Trophoblast cell (in vitro differentiated cells and primary cell): ENCODE data around the gene RNASE7.
A peak's percentile ranks its signal among the peaks of the same experiment; 100 is the strongest.

ENCODE experiments used
- DNase-seq, 2 donors: peaks; one replicate each; pipeline ENCODE4 v3.0.0-alpha.2; 2016
- H2AFZ ChIP-seq: 2 replicates; pipeline ENCODE4 v1.6.1; 2013; ENCODE audit warnings: low read length, moderate library complexity, mild to moderate bottlenecking; ENCODE audit not compliant: insufficient read depth, poor library complexity
- H2AK5ac ChIP-seq: 2 replicates; pipeline ENCODE4 v1.6.1; 2013; ENCODE audit warnings: mild to moderate bottlenecking, low read length
- H2BK120ac ChIP-seq: 2 replicates; pipeline ENCODE4 v1.6.1; 2013; ENCODE audit warnings: low read length, mild to moderate bottlenecking, moderate library complexity; ENCODE audit not compliant: insufficient read depth, poor library complexity
- H2BK12ac ChIP-seq: 2 replicates; pipeline ENCODE4 v1.6.1; 2013; ENCODE audit warnings: mild to moderate bottlenecking, low read length, moderate library complexity
- H2BK5ac ChIP-seq: 2 replicates; pipeline ENCODE4 v1.6.1; 2013; ENCODE audit warnings: low read length, low read depth, moderate library complexity, mild to moderate bottlenecking; ENCODE audit not compliant: poor library complexity
- H3K14ac ChIP-seq: 2 replicates; pipeline ENCODE4 v1.6.1; 2013; ENCODE audit warnings: mild to moderate bottlenecking, low read length
- H3K18ac ChIP-seq: 2 replicates; pipeline ENCODE4 v1.6.1; 2013; ENCODE audit warnings: mild to moderate bottlenecking, low read length
- H3K23ac ChIP-seq: 2 replicates; pipeline ENCODE4 v1.6.1; 2013; ENCODE audit warnings: low read length
- H3K27ac ChIP-seq: 2 replicates; pipeline ENCODE4 v1.5.1; 2013; ENCODE audit warnings: low read depth, mild to moderate bottlenecking, inconsistent platforms, low read length, moderate library complexity
- H3K27me3 ChIP-seq: 2 replicates; pipeline ENCODE4 v1.6.1; 2013; ENCODE audit warnings: inconsistent platforms, mild to moderate bottlenecking, low read length, moderate library complexity; ENCODE audit not compliant: insufficient read depth
- H3K36me3 ChIP-seq, 2 experiments: 1 replicate in 1 of 2; 2 replicates in 1 of 2; pipeline ENCODE4 v1.6.1; 2013; ENCODE audit warnings: low read length in 2 of 2, mild to moderate bottlenecking in 2 of 2, moderate library complexity in 1 of 2; ENCODE audit not compliant: insufficient read depth in 2 of 2, control insufficient read depth in 1 of 2
- H3K4ac ChIP-seq: 2 replicates; pipeline ENCODE4 v1.6.1; 2013; ENCODE audit warnings: low read depth, mild to moderate bottlenecking, low read length, moderate library complexity
- H3K4me1 ChIP-seq, 2 experiments: 1 replicate in 1 of 2; 2 replicates in 1 of 2; pipeline ENCODE4 v1.6.1; 2013; ENCODE audit warnings: low read length in 2 of 2, mild to moderate bottlenecking in 2 of 2, moderate library complexity in 1 of 2; ENCODE audit not compliant: insufficient read depth in 2 of 2, control insufficient read depth in 1 of 2
- H3K4me2 ChIP-seq: 2 replicates; pipeline ENCODE4 v1.6.1; 2013; ENCODE audit warnings: inconsistent platforms, mild to moderate bottlenecking, low read length, moderate library complexity
- H3K4me3 ChIP-seq: 2 replicates; pipeline ENCODE4 v1.5.1; 2013; ENCODE audit warnings: mild to moderate bottlenecking, low read depth, low read length, inconsistent platforms
- H3K79me1 ChIP-seq: one replicate; pipeline ENCODE4 v1.6.1; 2013; ENCODE audit warnings: low read length
- H3K79me2 ChIP-seq: 2 replicates; pipeline ENCODE4 v1.6.1; 2013; ENCODE audit warnings: low read length, mild to moderate bottlenecking; ENCODE audit not compliant: control insufficient read depth, insufficient read depth, poor library complexity
- H3K9ac ChIP-seq: 2 replicates; pipeline ENCODE4 v1.6.1; 2013; ENCODE audit warnings: mild to moderate bottlenecking, low read length
- H3K9me3 ChIP-seq: 2 replicates; pipeline ENCODE4 v1.6.1; 2013; ENCODE audit warnings: low read depth, mild to moderate bottlenecking, control low read depth, inconsistent platforms, low read length; ENCODE audit not compliant: insufficient read depth
- H4K12ac ChIP-seq: 2 replicates; pipeline ENCODE4 v1.6.1; 2013; ENCODE audit warnings: low read depth, mild to moderate bottlenecking, low read length, moderate library complexity
- H4K8ac ChIP-seq: 2 replicates; pipeline ENCODE4 v1.6.1; 2013; ENCODE audit warnings: low read depth, mild to moderate bottlenecking, low read length, moderate library complexity
- H4K91ac ChIP-seq: one replicate; pipeline ENCODE4 v1.6.1; 2013; ENCODE audit warnings: low read depth, mild to moderate bottlenecking, low read length, moderate library complexity
- WGBS: extraction: QIAGEN DNeasy Blood & Tissue Kit; methylation state at CpG from one replicate; pipeline ENCODE4 v1.1.7; 2013; ENCODE audit warnings: missing lambda C conversion rate; ENCODE audit not compliant: insufficient read length, insufficient coverage; ENCODE audit errors: extremely low coverage; 5-methylcytosine and 5-hydroxymethylcytosine counted together

Gene RNASE7

DNA sequence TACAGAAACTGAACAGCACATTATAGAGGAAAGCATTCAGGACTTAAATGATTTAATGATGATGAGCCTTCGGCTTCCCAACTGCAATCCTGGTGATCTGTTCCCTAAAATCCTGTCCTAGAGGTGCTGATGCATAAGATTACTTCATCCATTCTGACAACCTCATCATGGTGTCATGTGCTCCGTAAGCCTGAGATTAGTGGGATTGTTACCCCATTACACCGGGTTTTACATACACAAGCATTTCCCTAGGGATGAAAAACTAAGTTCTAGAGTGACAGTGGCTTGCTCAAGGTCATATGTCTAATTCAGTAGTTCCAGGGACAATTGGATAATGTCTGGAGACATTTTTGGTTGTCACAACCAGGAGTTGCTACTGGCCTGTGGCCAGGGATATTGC lies 5.0 kb upstream of the RNASE7 start:
- H3K36me3 ChIP-seq, result no peaks in the 10 kb centered on the region
- no peak overlapping the region for H4K91ac ChIP-seq
- no peak overlapping the region for H3K27ac ChIP-seq
- H2BK5ac ChIP-seq, result no peak overlapping the region
- H3K4me1 ChIP-seq, result peaks cover 6 to 7% of the 10 kb centered on the region in 2 experiments
- no peak overlapping the region for H2BK120ac ChIP-seq
- H3K79me1 ChIP-seq, result no peaks in the 10 kb centered on the region
- H3K4me3 ChIP-seq, result no peak overlapping the region
- H3K79me2 ChIP-seq, result no peaks in the 10 kb centered on the region
- no peak overlapping the region for H3K14ac ChIP-seq
- H3K27me3 ChIP-seq, result no peaks in the 10 kb centered on the region
- no peak overlapping the region for H2AK5ac ChIP-seq
- WGBS, result no CpG with 5 or more reads among the region's 3 CpGs
- H3K4me2 ChIP-seq, result no peak overlapping the region
- H2AFZ ChIP-seq, result no peak overlapping the region
- no peak for DNase-seq
- H3K23ac ChIP-seq, result no peak overlapping the region
- no peak overlapping the region for H2BK12ac ChIP-seq
- no peaks in the 10 kb centered on the region for H3K9me3 ChIP-seq
- no peak overlapping the region for H3K18ac ChIP-seq
- no peak overlapping the region for H3K4ac ChIP-seq
- no peak overlapping the region for H4K12ac ChIP-seq
- H3K9ac ChIP-seq, result no peak overlapping the region
- no peak overlapping the region for H4K8ac ChIP-seq

- Histone ChIP-seq H3K36me3 (no peaks in the 10 kb centered on the region), H3K79me1 (peaks cover 4% of the 10 kb centered on the region), H2BK120ac (no peak overlapping the region), H3K79me2 (no peaks in the 10 kb centered on the region), H3K4me2 (no peak overlapping the region), H3K27me3 (no peaks in the 10 kb centered on the region), H2BK12ac (no peak overlapping the region), H3K4ac (no peak overlapping the region), H3K14ac (no peak overlapping the region), H3K4me3 (no peak overlapping the region), H2AK5ac (no peak overlapping the region), H4K12ac (no peak overlapping the region), H3K9ac (no peak overlapping the region), H2AFZ (no peak overlapping the region), H3K9me3 (no peaks in the 10 kb centered on the region), H3K4me1 (peaks cover 13 to 16% of the 10 kb centered on the region in 2 experiments), H3K27ac (no peak overlapping the region), H2BK5ac (no peak overlapping the region), H3K18ac (no peak overlapping the region), H3K23ac (no peak overlapping the region), H4K91ac (no peak overlapping the region), H4K8ac (peak overlapping the region; percentile 7)
- DNase-seq, result peak; percentile 34 to 77
- no CpG with 5 or more reads among the region's 10 CpGs for WGBS
Measured at GRCh38 chr14:21038441-21039422, 3.4 kb upstream of the RNASE7 start.

DNA sequence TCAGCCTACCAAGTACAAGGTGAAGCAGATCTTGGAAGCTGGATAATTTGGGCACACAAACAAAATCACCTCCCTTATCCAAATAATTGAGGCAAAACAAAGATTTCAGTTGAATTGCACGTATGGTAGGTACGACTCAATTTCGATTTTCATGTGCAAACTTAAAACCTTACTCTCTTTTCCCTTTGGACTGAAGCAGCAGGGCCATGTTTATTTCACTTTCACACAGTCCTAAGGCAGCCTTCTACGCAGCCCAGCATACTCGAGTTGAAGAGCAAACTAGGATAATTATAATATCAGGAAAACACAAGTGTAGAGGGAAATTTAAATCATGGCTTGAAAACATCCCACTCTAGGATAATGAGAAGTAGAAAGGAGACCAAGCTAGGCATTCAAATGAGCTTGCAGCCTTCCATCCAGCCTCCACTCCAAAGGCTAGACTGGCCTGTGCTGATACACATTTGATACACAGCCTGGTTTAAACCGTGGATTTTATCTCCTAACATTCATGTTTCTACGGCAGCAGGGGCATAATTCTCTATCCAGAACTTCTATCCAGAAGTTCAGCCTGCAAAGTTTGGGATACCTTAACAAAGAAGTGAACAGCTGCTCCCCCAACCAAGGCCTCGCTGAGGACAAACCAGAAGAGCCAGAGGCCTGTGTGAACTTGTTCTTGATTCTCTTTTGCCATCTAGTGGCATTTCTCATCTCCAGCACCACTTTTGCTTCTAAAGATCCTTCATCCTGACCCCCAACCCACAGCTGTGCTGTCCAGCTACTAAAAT lies 2.4 kb upstream of the RNASE7 start:
- Histone ChIP-seq H2BK5ac (no peak overlapping the region), H2BK12ac (no peak overlapping the region), H3K27ac (no peak overlapping the region), H3K9me3 (no peaks in the 10 kb centered on the region), H3K23ac (no peak overlapping the region), H3K4me1 (peaks cover 18 to 25% of the 10 kb centered on the region in 2 experiments), H3K79me2 (no peaks in the 10 kb centered on the region), H4K8ac (no peak overlapping the region), H3K4me2 (no peak overlapping the region), H4K12ac (no peak overlapping the region), H3K36me3 (no peaks in the 10 kb centered on the region), H3K27me3 (no peaks in the 10 kb centered on the region), H3K4me3 (no peak overlapping the region), H3K4ac (no peak overlapping the region), H2AFZ (no peak overlapping the region), H4K91ac (no peak overlapping the region), H3K79me1 (peaks cover 4% of the 10 kb centered on the region), H3K9ac (no peak overlapping the region), H2AK5ac (no peak overlapping the region), H3K14ac (no peak overlapping the region), H2BK120ac (no peak overlapping the region), H3K18ac (no peak overlapping the region)
- WGBS, result no CpG with 5 or more reads among the region's 8 CpGs
- peak; percentile 7 to 59 for DNase-seq

- H3K14ac ChIP-seq, result no peak overlapping the region
- no peak overlapping the region for H4K8ac ChIP-seq
- no peak overlapping the region for H2BK120ac ChIP-seq
- H3K23ac ChIP-seq, result no peak overlapping the region
- H3K9me3 ChIP-seq, result no peaks in the 10 kb centered on the region
- no peak overlapping the region for H4K12ac ChIP-seq
- no peak overlapping the region for H3K4me3 ChIP-seq
- H3K36me3 ChIP-seq, result no peaks in the 10 kb centered on the region
- H2BK12ac ChIP-seq, result no peak overlapping the region
- no peaks in the 10 kb centered on the region for H3K27me3 ChIP-seq
- no peaks in the 10 kb centered on the region for H3K79me2 ChIP-seq
- H3K4ac ChIP-seq, result no peak overlapping the region
- no peak overlapping the region for H4K91ac ChIP-seq
- H3K27ac ChIP-seq, result no peak overlapping the region
- peak; percentile 78 to 90 for DNase-seq
- H3K9ac ChIP-seq, result no peak overlapping the region
- H3K18ac ChIP-seq, result no peak overlapping the region
- no peak overlapping the region for H2BK5ac ChIP-seq
- H3K79me1 ChIP-seq, result peaks cover 4% of the 10 kb centered on the region
- H3K4me2 ChIP-seq, result no peak overlapping the region
- no peak overlapping the region for H2AFZ ChIP-seq
- H3K4me1 ChIP-seq, result peaks cover 18 to 26% of the 10 kb centered on the region in 2 experiments
- H2AK5ac ChIP-seq, result no peak overlapping the region
- WGBS, result no CpG with 5 or more reads among the region's 8 CpGs
Measured at GRCh38 chr14:21040370-21040925, 1.7 kb upstream of the RNASE7 start.
